GM19238 (cell line): ENCODE results near the gene IL1RN.

Source experiments
- DNase-seq: peaks from one replicate; pipeline ENCODE4 v3.0.0; 2011; ENCODE audit warnings: low spot score; ENCODE audit not compliant: insufficient read length

Gene IL1RN

DNA sequence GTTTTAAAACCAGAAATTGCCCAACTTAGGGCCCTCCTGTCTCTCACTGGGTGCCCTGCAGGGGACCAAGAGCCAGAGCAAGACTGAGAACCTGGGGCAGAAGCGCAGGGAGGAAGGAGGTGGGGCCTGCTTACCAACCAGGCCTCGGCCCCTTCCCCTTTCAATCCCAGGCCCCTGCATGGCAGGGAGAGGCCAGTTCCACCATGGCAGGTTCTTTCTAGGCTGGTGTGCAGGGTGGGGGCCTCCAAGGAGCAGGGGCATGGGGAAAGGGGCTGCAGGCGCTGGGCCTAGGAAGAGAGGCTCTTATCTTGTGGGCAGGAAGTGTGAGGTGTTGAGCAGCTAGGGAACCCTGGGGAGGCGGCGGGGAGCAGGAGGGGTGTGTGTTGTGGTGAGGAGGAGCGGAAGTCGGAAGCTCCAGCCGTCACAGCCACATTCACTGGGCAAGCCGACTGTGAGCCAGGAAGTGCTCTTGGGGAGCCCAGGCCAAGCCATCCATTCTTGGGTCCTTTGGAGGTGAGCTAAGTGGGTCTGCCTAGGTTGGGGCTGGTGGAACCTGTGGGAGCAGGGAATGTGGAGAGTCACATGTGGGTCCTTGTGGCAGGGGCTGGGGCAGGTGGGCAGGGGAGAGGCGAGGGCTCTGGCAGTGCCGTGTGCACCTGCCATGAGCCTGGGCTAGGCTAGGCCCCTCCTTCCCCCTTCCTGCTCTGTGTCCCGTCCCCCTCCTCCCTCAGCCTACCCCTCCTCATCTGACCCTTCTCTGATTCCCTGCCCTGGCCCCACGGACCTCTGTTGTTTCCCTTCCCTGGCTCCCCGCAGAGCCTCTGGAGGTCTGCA, 46.4 kb downstream of the IL1RN start, which contains the start of gene PSD4:
Gene PSD4 (plus strand): TSS at position 430 of the 834 bp plus-strand sequence. CDS start 8,486 bp downstream, outside the sequence.
- DNase-seq: peak; percentile 87

GRCh38 chr2:113174376-113174750, 47.0 kb downstream of the IL1RN start:
- DNase-seq: no peak

GRCh38 chr2:113175042-113175628, 47.7 kb downstream of the IL1RN start:
- peak; percentile 89 for DNase-seq

DNA sequence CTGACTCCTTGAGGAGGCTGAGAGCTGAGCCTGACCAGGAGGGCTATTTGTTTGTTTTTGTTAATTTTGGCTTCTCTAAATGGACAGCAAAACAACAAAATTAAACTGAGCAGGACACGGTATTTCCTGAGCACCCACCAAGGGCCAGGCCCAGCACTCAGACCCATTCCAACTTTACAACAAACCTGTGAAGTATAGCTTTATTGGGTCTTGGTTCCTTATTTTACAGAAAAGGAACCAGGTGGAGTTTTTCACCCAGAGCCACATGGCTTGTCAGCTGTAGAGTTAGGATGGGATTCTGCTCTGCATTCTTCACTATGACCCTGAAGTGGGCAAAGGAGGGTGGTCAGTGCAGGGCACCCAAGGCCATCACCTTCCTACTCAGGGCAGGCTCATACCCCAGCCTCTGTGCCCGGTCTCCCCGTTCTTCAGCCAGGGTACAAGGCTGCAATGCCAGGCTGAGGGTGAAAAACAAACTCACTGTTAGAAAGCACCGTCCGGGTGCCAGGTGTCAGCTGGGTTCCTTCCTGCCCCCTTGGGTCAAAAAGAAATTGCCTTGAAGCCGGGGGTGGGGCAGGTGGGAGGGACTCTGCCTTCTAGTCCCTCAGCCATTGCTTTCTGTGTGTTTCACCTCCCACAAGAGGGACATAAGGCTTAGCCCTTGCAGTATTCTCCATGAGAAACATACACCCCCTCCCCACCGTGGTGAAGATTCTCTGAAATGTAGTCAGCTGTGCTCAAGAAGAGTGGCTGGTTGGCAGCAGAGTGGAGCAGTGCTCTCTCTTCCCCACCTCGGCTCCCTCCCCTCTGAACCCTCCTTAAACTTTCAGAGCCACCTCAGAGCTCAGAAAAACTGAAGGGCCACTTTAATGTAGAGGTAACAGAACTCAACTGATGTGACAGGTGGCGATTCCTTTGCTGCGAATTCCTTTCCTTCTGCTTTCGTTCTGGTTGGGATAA, 48.6 kb downstream of the IL1RN start:
- DNase-seq: no peak

- DNase-seq: no peak
Measured at GRCh38 chr2:113176696-113177355, 49.4 kb downstream of the IL1RN start.

DNA sequence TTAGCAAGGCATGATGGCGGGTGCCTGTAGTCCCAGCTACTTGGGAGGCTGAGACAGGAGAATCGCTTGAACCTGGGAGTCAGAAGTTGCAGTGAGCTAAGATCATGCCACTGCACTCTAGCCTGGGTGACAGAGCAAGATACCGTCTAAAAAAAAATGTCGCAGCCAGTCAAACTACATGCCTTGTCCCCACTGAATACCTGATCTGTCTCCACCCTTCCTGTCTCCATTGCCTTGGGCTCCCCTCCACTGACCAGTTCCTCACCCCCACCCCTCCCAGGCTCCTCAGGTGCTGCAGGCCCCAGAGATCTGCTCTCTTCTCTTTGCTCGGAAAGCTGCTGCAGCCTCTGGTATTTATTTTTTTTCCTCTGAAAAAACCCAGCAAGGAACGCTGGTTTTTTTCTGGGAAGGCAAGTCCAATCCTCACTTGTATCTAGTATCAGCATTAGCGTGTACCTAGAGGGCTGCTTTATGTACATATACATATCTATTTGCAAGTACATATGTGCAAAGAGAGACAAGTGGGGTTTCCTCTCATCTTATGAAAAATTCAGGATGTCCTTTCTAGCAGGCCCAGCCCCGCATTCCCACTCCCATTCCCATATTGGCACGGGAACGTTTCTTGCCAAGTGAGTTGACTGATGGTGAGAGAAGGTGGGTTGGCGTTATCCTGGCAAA, 50.8 kb downstream of the IL1RN start:
- DNase-seq: no peak

GRCh38 chr2:113178891-113179290, 51.5 kb downstream of the IL1RN start:
- no peak for DNase-seq

- no peak for DNase-seq
Measured at GRCh38 chr2:113179446-113180045, 52.1 kb downstream of the IL1RN start.

GRCh38 chr2:113180131-113180946, 52.9 kb downstream of the IL1RN start:
- DNase-seq: no peak

- DNase-seq: no peak
Measured at GRCh38 chr2:113181258-113182051, 54.1 kb downstream of the IL1RN start.

DNA sequence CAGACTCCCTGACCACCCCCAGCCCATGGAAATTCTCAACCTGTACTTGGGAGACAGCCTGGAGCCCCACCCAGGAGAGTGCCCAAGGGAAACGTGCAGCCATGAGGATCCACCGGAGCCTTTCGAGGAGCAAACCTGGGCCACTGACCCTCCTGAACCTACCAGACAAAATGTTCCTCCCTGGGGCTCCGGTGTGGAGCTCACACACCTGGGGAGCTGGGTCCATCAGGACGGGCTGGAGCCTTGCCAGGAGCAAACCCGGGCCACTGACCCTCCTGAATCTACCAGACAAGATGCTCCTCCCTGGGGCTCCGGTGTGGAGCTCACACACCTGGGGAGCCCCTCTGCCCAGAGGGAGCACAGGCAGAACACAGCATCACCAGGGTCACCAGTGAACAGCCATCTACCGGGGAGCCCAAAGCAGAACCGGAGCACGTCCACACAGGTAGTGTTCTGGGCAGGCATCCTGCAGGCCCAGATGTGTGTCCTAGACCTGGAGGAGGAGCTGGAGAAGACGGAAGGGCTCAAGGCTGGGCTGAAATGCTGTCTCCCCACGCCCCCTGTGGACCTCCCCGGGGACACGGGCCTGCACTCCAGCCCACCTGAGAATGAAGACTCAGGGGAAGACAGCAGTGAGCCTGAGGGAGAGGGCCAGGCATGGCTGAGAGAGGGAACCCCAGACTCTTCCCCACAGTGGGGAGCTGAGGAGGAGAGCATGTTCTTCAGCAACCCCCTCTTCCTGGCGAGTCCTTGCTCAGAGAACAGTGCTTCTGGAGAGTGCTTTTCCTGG, 55.3 kb downstream of the IL1RN start:
- DNase-seq: no peak

GRCh38 chr2:113183264-113183663, 55.9 kb downstream of the IL1RN start:
- no peak for DNase-seq
